Cerebellar nuclear complex (tissue), 1 donor: ENCODE data around the gene KLRF1.

ENCODE experiments used
- DNase-seq, 2 experiments: peaks; one replicate each; lab custom pipeline; 2025; lab: John Stamatoyannopoulos, UW

The KLRF1 gene

DNA sequence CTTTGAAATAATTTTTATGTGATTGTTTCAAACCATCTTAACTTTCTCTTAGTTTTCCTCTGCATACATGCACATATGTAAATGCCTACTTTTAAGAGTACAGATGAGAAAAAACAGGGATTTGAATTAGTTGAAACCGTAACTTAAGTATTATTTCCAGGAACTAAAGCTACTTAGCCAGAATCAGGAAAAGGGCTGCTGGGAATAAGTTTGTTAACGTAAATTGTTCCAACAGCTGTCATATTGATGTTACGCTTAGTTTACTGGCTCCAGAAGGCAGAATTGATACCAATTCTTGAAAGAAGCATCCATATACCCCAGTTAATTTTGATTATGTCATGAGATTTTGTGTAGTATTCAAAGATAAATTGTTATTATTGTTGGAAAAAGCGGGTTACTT lies 17.9 kb upstream of the KLRF1 start:
- DNase-seq: no peak

DNA sequence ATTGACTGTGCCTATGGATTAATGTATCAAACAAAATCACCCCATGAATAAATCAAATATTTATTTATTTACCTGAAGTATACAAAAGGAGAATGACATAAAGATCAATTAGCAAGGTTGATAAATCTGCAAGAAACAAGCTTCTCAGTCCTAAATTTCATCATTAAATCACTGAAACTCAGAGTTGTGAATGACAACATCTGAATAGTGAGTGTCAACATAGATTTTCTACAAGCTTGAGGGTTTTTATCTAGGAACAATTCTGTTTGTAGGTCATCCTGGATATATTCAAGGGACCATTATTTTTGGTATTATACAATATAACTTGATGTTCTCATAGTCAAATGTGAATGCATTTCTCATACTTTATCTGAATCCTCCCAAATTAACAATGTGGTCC lies 17.4 kb upstream of the KLRF1 start:
- DNase-seq: no peak

- no peak for DNase-seq
Measured at GRCh38 chr12:9810671-9811070, 16.6 kb upstream of the KLRF1 start.

DNA sequence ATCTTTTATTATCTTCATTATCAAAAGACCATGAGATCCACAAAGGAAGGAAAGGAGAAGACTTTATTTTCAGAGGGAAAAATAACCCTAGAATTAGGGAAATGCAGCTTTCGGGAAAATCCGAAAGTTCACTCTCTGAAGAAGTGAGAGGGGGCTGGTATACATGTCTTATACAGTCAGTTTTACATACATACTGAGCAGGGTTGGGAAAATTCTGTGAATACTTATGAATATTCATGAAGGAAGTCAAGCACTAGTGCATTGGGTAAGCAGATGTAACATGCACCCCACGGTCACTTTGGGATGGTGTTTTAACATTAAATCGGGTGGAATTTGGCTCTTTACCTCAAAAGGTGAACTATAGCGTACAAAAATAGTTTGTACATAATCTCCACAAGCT lies 15.7 kb upstream of the KLRF1 start:
- DNase-seq: no peak

DNA sequence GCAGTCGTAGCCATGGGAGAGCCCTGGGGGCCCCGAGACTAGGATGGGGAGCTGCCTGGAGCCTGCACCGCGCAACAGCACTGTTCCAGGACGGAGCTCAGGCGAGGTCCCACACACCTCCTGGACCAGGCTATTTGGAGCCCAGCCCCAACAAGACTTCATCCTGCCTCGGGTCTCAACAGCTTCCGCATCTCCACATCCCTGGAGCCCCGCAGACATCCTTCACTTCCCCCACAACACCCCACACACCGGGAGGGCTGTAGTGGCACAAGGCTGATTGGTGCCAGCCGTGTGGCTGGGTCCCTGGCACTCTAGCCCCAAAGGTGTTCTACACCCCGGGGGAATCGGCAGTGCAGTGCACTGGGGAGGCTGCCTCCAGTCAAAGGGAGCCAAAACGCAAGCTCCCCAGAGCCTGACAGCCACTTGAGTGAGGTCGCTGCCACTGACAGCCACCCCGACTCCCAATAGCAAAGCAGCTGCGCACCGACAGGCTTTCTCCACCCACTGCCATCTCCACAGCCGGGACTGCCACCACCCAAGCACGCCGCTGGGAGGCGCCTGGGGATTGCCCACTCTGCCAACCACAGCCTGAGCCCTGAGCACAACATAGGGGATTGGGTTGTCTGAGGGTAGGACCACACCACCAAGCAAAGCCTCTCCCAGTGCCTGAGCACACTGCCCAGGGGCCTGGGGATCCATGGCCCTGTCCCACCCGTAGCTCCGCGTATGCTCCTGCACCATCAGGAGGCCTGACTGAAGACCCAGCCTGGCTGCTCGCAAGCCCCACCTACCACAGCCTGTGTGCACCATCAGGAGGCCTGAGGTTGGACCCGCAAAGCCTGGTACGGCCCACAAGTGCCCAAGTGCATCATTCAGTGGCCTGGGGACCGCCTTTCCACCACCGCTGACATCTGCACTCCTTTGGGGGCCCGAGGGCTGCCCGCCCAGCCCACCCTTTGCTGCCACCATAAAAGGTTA lies 13.2 kb upstream of the KLRF1 start:
- no peak for DNase-seq

DNA sequence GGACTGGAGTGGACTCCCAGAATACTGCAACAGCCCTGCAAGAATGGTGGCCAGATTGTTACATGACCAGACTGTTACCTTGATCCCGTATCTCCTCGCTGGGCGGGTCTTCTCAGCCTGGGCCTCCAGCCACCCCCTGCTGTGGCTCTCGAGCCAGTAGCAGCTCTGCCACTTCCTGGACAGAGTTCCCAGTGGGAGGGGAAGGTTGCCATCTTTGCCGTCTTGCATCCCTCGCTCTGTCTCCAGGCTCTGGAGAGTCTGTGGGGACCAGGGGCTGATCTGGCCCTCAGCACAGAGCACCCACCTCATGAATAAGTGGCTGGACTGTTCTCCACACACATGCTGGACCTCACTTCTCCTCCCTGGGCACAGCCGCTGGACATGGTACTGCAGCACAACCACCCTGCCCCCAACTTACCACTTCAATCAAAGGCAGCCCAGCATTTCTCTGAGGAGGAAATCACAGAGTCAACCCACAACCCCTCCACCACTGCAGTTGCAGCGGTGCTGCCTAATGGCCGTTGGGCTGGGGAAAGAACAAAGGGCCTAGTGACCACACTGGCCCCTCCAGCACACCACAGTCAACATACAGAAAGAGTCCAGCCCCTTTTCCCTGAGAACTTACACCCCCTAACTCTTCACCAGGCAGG lies 6.9 kb upstream of the KLRF1 start:
- DNase-seq: no peak

DNA sequence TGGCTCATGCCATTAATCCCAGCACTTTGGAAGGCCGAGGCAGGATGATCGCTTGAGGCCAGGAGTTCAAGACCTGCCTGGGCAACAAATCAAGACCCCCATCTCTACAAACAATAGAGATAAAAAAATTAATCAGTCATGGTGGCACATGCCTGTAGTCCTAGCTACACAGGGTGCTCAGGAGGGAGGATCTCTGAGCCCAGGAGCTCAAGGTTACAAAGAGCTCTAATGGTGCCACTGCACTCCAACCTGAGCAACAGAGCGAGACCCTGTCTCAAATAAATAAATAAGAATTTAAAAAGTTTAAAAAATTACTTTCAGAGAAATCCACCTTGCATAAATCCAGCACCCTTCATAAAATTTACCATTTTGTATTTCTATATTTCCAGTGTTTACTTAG lies 2.2 kb downstream of the KLRF1 start:
- DNase-seq: no peak

GRCh38 chr12:9829982-9830381 lies 2.7 kb downstream of the KLRF1 start:
- DNase-seq: no peak

- no peak for DNase-seq
Measured at GRCh38 chr12:9831720-9832119, 4.4 kb downstream of the KLRF1 start.

GRCh38 chr12:9843407-9843806 lies 16.1 kb downstream of the KLRF1 start:
- no peak for DNase-seq

DNA sequence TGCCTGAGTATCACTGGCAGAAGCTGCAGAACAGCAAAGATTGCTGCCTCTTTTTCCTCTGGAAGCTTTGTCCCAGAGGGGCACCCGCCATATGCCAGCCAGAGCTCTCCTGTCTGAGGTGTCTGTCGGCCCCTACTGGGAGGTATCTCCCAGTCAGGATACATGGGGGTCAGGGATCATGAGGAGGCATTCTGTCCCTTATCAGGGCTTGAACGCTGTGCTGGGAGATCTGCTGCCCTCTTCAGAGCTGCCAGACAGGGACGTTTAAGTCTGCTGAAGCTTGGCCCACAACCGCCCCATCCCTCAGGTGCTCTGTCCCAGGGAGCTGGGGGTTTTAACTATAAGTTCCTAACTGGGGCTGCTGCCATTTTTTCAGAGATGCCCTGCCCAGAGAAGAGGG lies 21.6 kb downstream of the KLRF1 start:
- no peak for DNase-seq

DNA sequence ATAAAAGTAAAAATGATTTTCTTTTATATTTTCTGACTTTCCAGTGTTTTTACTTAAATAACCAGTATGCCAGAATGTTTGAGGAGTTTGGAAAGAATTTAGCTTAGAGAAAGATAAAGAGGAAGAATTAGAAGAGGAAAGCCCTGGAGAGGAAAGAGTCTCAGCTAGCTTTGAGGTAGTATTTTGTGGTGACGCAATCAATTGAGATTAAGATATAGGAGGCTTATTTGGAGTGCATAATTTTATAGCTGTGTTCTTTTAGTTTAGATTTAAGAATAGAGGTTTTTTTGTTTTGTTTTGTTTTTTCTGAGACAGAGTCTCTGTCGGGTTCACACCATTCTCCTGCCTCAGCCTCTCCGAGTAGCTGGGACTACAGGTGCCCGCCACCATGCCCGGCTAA lies 23.8 kb downstream of the KLRF1 start:
- no peak for DNase-seq

- no peak for DNase-seq
Measured at GRCh38 chr12:9851927-9852326, 24.6 kb downstream of the KLRF1 start.

- no peak for DNase-seq
Measured at GRCh38 chr12:9856151-9856550, 28.9 kb downstream of the KLRF1 start.

- DNase-seq: no peak
Measured at GRCh38 chr12:9856894-9857293, 29.6 kb downstream of the KLRF1 start.

DNA sequence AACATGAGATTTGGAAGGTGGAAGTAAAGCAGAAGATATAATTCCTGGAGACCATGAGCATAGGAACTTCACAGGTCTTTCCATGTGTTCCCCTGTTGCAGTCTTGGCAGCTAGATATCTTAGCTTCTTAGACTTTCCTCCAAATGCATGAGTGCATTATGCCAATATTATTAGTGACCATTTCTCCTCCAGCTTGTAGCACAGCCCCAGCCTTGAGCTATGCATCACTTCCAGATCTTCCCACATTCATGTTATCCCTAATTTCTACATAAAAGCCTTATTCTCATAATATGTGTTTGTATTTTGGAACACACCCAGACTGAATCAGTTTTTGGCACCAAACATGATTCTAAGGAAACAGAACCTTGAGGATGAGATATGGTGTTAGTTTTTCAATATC lies 30.9 kb downstream of the KLRF1 start:
- DNase-seq: no peak

DNA sequence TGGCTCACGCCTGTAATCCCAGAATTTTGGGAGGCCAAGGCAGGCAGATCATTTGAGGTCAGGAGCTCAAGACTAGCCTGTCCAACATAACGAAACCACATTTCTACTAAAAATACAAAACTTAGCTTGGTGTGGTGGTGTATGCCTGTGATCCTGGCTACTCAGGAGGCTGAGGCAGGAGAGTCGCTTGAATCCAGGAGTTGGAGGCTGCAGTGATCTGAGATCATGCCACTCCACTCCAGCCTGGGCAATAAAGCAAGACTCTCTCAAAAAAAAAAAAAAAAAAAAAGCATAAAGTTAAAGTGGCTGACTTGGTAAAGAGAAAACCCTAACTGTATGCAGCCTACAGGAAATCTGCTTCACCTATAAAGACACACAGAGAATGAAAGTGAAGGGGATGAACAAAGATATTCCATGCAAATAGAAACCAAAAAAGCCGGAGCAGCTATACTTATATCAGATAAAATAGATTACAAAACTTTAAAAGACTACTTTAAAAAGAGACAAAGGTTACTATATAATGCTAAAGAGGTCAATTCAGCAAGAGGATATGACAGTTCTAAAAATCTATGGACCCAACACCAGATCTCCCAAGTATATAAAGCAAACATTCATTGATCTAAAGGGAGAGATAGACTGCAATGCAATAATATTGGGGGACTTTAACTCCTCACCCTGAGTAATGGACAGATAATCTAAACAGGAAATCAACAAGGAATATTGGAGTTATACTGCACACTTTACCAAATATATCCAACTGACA lies 37.8 kb downstream of the KLRF1 start:
- DNase-seq: no peak

GRCh38 chr12:9866860-9867269 lies 39.6 kb downstream of the KLRF1 start:
- DNase-seq: no peak

DNA sequence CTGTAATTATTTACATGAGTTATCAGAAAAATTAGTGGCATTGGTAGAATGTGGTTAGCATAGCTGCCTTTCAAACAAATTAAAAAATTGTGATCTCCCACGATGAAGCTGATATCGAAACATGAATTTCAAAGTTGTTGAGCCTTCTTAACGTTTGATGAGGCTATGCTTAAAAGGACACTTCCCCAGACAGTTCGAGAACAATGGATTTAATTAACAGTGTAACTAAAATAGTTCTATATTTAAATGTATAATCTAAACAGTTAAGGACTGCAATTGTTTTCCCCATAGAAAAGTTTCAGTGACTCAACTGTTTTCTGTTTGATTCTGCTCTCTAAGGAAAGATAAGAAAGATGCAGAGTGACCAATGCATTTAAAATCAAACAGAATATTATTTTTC lies 40.2 kb downstream of the KLRF1 start:
- DNase-seq: no peak

GRCh38 chr12:9868311-9868801 lies 41.1 kb downstream of the KLRF1 start:
- DNase-seq: no peak

DNA sequence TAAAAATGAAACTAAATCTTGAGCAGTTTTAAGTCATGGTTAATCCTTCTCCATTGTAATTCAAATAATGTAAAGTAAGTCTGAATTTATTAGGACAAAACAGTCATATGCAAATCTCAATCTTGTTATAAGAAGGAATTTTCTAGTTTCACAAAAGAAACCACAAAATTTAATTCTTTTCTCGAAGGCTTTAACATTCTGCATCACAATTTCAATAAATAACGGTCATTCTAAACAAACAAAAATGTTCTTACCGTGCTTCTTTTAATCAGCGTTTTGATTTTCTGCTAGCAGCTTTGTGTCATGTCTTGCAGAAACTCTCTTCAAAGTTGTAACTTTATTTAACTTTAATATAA lies 41.6 kb downstream of the KLRF1 start:
- DNase-seq: no peak

DNA sequence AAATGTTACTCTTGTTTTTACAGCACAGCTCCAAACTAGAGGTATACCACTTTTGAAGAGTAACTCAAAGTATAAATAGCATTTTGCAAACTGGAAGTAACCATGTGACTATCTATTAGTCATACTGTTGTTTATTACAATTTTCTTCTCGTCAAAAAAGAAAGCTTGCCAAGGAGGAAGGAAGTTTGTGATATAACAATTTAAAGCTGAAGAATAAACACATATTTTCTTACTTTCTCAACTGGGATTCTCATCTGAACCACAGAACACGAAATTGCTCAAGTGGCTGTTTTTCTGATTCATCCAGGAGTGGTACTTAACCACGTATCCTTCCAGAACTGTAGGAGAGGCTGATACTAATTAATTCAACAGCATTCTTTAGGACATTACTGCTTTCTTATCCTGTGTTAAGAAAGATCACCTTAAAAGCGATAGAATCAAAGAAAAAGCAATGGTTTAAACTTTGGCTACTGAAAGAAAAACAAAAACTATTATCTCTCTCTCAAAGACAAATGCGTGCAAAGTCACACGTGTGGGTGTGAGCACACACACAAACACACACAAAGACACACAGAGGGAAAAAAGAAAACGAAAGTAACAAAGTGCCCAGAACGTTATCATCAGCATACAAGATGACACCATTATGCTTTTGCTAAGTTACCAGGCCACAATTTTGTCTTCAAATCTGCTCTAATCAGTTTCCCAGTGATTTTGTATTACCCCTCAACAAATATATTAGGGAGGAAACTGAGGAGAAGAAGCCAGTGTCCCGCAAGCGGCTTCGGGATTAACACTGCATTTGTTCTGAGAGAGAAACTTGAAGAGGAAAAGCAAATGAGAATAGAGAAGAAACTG lies 42.3 kb downstream of the KLRF1 start, which contains the start of gene CLEC2B:
TSS of gene CLEC2B (minus strand) at position 48 of the 855 bp plus-strand sequence.
- no peak for DNase-seq
